Activated CD4-positive, alpha-beta T cell treated with anti-CD3 and anti-CD28 coated beads, Interleukin-2, amount 10 ng/mL, durations not matched to agents 24 days and 14 days (primary cell): ENCODE results near the gene CDIPT. TPM values are rescaled to one million over a fixed set of nuclear protein-coding genes. Genes with fewer than 3 reads are reported as not detected.

Experiments
- DNase-seq: peaks from one replicate; pipeline ENCODE4 v3.0.0; 2022
- H3K27ac Mint-ChIP-seq: one replicate; pipeline ENCODE4 v1.8.0; 2022; ENCODE audit warnings: mild to moderate bottlenecking, mixed read lengths
- H3K27me3 Mint-ChIP-seq: one replicate; pipeline ENCODE4 v1.8.0; 2022; ENCODE audit warnings: mixed read lengths
- H3K36me3 Mint-ChIP-seq: one replicate; pipeline ENCODE4 v1.8.0; 2022; ENCODE audit warnings: low read depth, mild to moderate bottlenecking, mixed read lengths
- H3K4me1 Mint-ChIP-seq: one replicate; pipeline ENCODE4 v1.8.0; 2021; ENCODE audit warnings: mixed read lengths
- H3K4me3 Mint-ChIP-seq: one replicate; pipeline ENCODE4 v1.8.0; 2022; ENCODE audit warnings: mild to moderate bottlenecking, moderate library complexity, mixed read lengths
- H3K9me3 Mint-ChIP-seq: one replicate; pipeline ENCODE4 v1.8.0; 2021; ENCODE audit warnings: mixed read lengths
- intact Hi-C: fragments of 100-400 bp; cut with micrococcal nuclease; formaldehyde crosslinking; loops from one replicate; pipeline ENCODE4 v1.15.1; 2023
- total RNA-seq: library from RNA; stranded (reverse); gene quantifications from 2 replicates; pipeline ENCODE4 v1.2.3, GENCODE V29; 2022

CDIPT gene
- total RNA-seq, 1 donor from 2014 or later = 69.2 TPM

DNA sequence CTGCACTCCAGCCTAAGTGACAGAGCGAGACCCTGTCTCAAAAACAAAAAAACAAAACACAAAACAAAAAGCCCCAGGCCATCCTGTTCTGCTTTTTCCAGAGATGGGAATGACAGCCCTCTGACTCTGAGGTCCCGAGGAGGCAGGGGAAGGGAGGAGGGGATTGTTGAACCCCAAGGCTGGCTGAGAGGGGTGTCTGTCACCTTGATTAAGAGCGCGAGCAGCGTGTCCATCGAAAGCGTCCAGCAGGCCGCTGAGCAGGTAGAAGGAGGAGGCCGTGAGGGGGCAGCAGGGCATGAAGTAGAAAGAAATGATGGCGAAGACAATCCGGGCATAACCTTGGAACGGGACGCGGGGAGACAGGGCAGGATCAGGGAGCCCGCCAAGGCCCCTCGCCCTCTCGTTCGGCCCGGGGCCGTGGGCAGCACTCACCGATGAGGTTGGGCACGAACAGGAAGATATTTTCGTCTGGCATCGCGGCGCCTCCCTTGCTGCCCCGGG is 593 bp downstream of the CDIPT start:
- Mint-ChIP-seq H3K4me3 (peak overlapping the region; percentile 96), H3K36me3 (peaks cover 27% of the 10 kb centered on the region), H3K27ac (peak overlapping the region; percentile 87), H3K9me3 (no peaks in the 10 kb centered on the region), H3K27me3 (no peaks in the 10 kb centered on the region), H3K4me1 (peaks cover 23% of the 10 kb centered on the region)
- intact Hi-C loops = loop anchor here (10.0 kb wide), 2 partner anchors 112 to 162 kb away; partner anchors contain the start of genes C16orf92 and TAOK2
- DNase-seq = peak; percentile 75

- H3K36me3 Mint-ChIP-seq = peaks cover 30% of the 10 kb centered on the region
- H3K4me1 Mint-ChIP-seq = peaks cover 23% of the 10 kb centered on the region
- H3K27ac Mint-ChIP-seq = no peak overlapping the region
- no peaks in the 10 kb centered on the region for H3K27me3 Mint-ChIP-seq
- DNase-seq = no peak
- intact Hi-C loops = loop anchor here (10.0 kb wide), 2 partner anchors 115 to 165 kb away; partner anchors contain the start of genes C16orf92 and TAOK2
- no peak overlapping the region for H3K4me3 Mint-ChIP-seq
- no peaks in the 10 kb centered on the region for H3K9me3 Mint-ChIP-seq
Measured at GRCh38 chr16:29860218-29860617, 2.8 kb downstream of the CDIPT start.

DNA sequence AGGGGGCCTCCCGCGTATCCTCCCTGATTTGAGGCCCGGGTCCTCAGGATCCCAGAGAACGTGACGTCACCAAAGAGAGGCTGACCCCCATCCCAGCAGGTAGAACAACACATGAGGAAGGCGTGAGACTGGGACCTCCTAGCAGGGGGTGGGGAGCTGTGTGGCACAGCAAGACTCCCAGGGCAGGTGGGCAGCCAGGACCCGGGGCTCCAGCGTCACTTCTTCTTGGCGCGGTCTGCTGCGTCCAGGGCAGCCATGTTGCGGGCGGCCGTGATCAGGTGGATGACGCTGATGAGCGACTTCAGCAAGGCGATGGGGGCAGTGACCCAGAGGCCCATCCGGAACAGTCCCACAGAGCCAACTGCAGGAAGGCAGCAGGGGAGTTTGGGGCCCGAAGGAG is 4.1 kb downstream of the CDIPT start:
- Mint-ChIP-seq H3K27ac (peak overlapping the region; percentile 59), H3K4me1 (peaks cover 21% of the 10 kb centered on the region), H3K36me3 (peaks cover 30% of the 10 kb centered on the region), H3K9me3 (no peaks in the 10 kb centered on the region), H3K4me3 (no peak overlapping the region), H3K27me3 (no peaks in the 10 kb centered on the region)
- no peak for DNase-seq
- intact Hi-C loops = no loop called here

DNA sequence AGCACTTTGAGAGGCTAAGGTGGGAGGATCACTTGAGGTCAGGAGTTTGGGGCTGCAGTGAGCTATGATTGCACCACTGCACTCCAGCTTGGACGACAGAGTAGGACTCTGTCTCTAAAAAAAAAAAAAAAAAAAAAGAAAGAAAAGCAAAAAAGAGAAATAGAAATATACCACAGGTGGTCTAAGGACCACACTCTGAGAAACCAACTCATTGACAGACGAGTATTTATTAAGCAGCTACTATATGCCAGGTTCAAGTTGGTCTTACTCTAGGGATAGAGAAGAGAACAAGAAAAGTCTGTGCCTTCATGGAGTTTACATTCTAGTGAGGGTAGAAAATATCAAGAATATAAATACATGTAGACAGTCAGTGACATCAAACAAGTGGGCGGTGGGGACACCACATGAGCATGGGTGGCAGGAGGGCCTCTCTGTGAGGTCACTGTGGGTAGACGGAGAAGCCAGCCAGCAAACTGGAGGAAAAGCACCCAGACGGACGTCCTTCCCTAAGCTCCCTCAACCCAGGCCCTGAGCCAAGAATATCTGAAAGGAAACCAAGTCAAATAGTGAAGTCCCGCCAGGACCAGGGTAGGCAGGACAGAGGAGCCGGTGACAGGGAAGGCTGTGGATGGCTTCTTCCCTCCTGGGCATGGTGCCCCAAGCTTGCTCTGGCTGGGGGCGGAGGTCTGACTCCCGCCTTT is 4.7 kb downstream of the CDIPT start:
- intact Hi-C loops = no loop called here
- no peak overlapping the region for H3K27ac Mint-ChIP-seq
- no peaks in the 10 kb centered on the region for H3K9me3 Mint-ChIP-seq

GRCh38 chr16:29857133-29857760 is 5.8 kb downstream of the CDIPT start:
- H3K9me3 Mint-ChIP-seq = no peaks in the 10 kb centered on the region
- H3K4me3 Mint-ChIP-seq = no peak overlapping the region
- H3K4me1 Mint-ChIP-seq = peaks cover 14% of the 10 kb centered on the region
- no peak for DNase-seq
- intact Hi-C loops = no loop called here
- peaks cover 27% of the 10 kb centered on the region for H3K36me3 Mint-ChIP-seq
- no peak overlapping the region for H3K27ac Mint-ChIP-seq
- no peaks in the 10 kb centered on the region for H3K27me3 Mint-ChIP-seq

More for the DNA sequence above, 4.7 kb downstream of the CDIPT start:
- Mint-ChIP-seq H3K4me3 (no peak overlapping the region), H3K4me1 (peaks cover 19% of the 10 kb centered on the region), H3K36me3 (peaks cover 30% of the 10 kb centered on the region), H3K27me3 (no peaks in the 10 kb centered on the region)
- no peak for DNase-seq

DNA sequence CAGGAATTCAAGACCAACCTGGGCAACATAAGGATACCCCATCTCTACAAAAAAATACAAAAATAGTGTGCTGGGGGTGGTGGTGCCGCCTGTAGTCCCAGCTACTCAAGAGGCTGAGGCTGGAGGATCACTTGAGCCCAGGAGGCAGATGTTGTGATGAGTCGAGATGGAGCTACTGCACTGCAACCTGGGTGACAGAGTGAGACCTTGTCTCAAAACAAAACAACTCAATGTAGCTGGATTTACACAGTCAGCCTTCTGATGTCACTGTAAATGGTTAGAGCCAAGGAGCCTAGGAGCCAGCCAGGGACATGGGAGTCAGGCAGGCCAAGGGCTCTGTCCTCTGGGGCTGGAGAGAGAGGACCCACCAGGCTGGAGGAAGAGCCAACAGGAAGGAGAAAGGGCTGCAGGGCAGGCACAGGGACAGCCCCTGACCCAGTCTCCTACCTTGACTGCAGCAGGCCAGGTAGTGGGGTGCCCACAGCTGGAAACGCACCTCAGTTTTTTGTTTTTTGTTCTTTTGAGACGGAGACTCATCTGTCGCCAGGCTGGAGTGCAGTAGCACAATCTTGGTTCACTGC is 8.4 kb downstream of the CDIPT start:
- H3K27me3 Mint-ChIP-seq = no peaks in the 10 kb centered on the region
- H3K36me3 Mint-ChIP-seq = peaks cover 22% of the 10 kb centered on the region
- no peak overlapping the region for H3K4me3 Mint-ChIP-seq
- peaks cover 2% of the 10 kb centered on the region for H3K4me1 Mint-ChIP-seq
- H3K27ac Mint-ChIP-seq = no peak overlapping the region
- no peak for DNase-seq
- H3K9me3 Mint-ChIP-seq = no peaks in the 10 kb centered on the region
- intact Hi-C loops = no loop called here

GRCh38 chr16:29852654-29853053 is 10.4 kb downstream of the CDIPT start:
- Mint-ChIP-seq H3K4me1 (peaks cover 2% of the 10 kb centered on the region), H3K9me3 (no peaks in the 10 kb centered on the region), H3K4me3 (no peak overlapping the region), H3K27ac (no peak overlapping the region), H3K36me3 (peaks cover 19% of the 10 kb centered on the region), H3K27me3 (no peaks in the 10 kb centered on the region)
- intact Hi-C loops = no loop called here
- no peak for DNase-seq

- Mint-ChIP-seq H3K36me3 (peaks cover 24% of the 10 kb centered on the region), H3K9me3 (no peaks in the 10 kb centered on the region), H3K27me3 (no peaks in the 10 kb centered on the region), H3K27ac (no peak overlapping the region), H3K4me1 (peaks cover 2% of the 10 kb centered on the region), H3K4me3 (no peak overlapping the region)
- DNase-seq = no peak
- intact Hi-C loops = no loop called here
Measured at GRCh38 chr16:29850998-29851397, 12.0 kb downstream of the CDIPT start.

DNA sequence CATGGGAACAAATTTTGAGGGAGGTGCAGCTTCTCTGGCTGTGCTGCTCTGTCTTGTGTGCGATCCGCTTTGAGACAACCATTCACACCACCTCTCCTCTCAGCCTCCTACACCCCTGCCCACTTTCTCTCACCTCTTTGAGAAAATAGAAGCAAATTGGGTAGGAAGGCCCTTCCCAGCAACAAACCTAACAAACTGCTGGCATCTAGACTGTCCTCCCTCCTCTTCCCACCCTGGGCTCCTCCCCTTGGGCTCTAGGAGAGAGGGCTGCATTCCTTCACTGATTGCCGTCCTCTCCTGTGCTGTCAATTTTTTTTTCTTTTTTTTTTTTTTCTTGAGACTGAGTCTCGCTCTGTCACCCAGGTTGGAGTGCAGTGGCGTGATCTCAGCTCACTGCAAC is 13.5 kb downstream of the CDIPT start:
- no peaks in the 10 kb centered on the region for H3K27me3 Mint-ChIP-seq
- H3K27ac Mint-ChIP-seq = no peak overlapping the region
- intact Hi-C loops = loop anchor here (2.0 kb wide), 1 partner anchor 43 kb away; the partner anchor contains the start of gene MAZ
- DNase-seq = no peak
- peaks cover 35% of the 10 kb centered on the region for H3K36me3 Mint-ChIP-seq
- no peak overlapping the region for H3K4me3 Mint-ChIP-seq
- peaks cover 2% of the 10 kb centered on the region for H3K4me1 Mint-ChIP-seq
- H3K9me3 Mint-ChIP-seq = no peaks in the 10 kb centered on the region

- Mint-ChIP-seq H3K27me3 (no peaks in the 10 kb centered on the region), H3K4me1 (peaks cover 2% of the 10 kb centered on the region), H3K27ac (no peak overlapping the region), H3K36me3 (peaks cover 39% of the 10 kb centered on the region), H3K4me3 (no peak overlapping the region), H3K9me3 (no peaks in the 10 kb centered on the region)
- intact Hi-C loops = loop anchor here (1.0 to 2.0 kb wide), 4 partner anchors 31 to 156 kb away; partner anchors contain the start of gene MAZ
- peak; percentile 95 for DNase-seq
Measured at GRCh38 chr16:29848420-29849297, 14.4 kb downstream of the CDIPT start.

GRCh38 chr16:29845656-29846055 is 17.4 kb downstream of the CDIPT start:
- H3K9me3 Mint-ChIP-seq = no peaks in the 10 kb centered on the region
- H3K4me1 Mint-ChIP-seq = peaks cover 2% of the 10 kb centered on the region
- no peak overlapping the region for H3K27ac Mint-ChIP-seq
- H3K36me3 Mint-ChIP-seq = peaks cover 45% of the 10 kb centered on the region
- intact Hi-C loops = no loop called here
- H3K4me3 Mint-ChIP-seq = no peak overlapping the region
- no peak for DNase-seq
- no peaks in the 10 kb centered on the region for H3K27me3 Mint-ChIP-seq

- H3K4me1 Mint-ChIP-seq = peaks cover 2% of the 10 kb centered on the region
- no peak for DNase-seq
- H3K36me3 Mint-ChIP-seq = peaks cover 45% of the 10 kb centered on the region
- no peaks in the 10 kb centered on the region for H3K27me3 Mint-ChIP-seq
- no peaks in the 10 kb centered on the region for H3K9me3 Mint-ChIP-seq
- no peak overlapping the region for H3K4me3 Mint-ChIP-seq
- intact Hi-C loops = no loop called here
- H3K27ac Mint-ChIP-seq = no peak overlapping the region
Measured at GRCh38 chr16:29844575-29845331, 18.3 kb downstream of the CDIPT start.

DNA sequence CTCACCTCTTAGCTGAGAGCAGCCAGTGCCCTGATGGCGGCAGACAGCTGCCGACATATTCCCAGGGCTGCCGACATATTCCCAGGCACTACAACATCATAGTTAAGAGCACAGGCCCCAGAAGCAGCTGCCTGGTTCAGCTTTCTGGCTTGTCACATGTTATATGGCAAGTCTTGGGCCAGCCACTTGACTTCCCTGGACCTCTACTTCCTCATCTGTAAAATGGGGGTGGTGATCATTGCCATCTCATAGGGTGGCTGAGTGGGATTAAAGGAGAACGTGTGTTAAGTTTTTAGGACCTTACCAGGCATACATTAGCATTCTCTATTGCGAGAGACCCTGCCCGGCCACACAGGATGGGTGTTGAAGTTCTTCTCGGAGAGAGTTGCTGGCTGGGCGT is 19.1 kb downstream of the CDIPT start:
- no peak overlapping the region for H3K4me3 Mint-ChIP-seq
- H3K9me3 Mint-ChIP-seq = no peaks in the 10 kb centered on the region
- no peak for DNase-seq
- peaks cover 2% of the 10 kb centered on the region for H3K4me1 Mint-ChIP-seq
- intact Hi-C loops = no loop called here
- H3K36me3 Mint-ChIP-seq = peaks cover 53% of the 10 kb centered on the region
- H3K27ac Mint-ChIP-seq = no peak overlapping the region
- no peaks in the 10 kb centered on the region for H3K27me3 Mint-ChIP-seq
